GM18508 (cell line): ENCODE measurements around the gene KCNC3.

ENCODE experiments used
- ATAC-seq: cut with Tn5 transposase; IDR thresholded peaks from one replicate; pipeline ENCODE4 v1.9.1; 2021; ENCODE audit warnings: moderate number of reproducible peaks; ENCODE audit not compliant: insufficient read depth, unreplicated experiment

KCNC3 gene

GRCh38 chr19:50280983-50281382 is 48.2 kb downstream of the KCNC3 start:
- no peak for ATAC-seq

- ATAC-seq = no peak
Observed at GRCh38 chr19:50280074-50280473, 49.1 kb downstream of the KCNC3 start.

DNA sequence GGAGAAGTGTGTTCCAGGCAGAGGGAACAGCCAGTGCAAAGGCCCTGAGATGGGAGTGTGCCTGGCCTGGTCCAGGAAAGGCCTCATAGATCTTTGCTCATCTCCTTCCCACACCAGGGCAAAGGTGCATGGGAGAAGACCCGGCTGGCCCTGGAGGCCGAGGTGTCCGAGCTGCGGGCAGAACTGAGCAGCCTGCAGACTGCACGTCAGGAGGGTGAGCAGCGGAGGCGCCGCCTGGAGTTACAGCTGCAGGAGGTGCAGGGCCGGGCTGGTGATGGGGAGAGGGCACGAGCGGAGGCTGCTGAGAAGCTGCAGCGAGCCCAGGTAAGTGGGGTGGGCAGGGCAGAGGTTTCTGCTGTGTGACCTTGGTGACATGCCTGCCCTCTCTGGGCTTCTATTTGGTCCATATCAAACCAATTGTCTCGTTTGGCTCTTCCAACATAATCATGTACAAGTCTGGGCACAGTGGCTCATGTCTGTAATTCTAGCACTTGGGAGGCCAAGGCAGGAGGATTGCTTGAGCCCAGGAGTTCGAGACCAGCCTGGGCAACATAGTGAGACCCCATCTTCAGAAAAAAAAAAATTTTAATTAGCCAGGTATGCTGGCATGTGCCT is 51.1 kb downstream of the KCNC3 start:
- no peak for ATAC-seq

DNA sequence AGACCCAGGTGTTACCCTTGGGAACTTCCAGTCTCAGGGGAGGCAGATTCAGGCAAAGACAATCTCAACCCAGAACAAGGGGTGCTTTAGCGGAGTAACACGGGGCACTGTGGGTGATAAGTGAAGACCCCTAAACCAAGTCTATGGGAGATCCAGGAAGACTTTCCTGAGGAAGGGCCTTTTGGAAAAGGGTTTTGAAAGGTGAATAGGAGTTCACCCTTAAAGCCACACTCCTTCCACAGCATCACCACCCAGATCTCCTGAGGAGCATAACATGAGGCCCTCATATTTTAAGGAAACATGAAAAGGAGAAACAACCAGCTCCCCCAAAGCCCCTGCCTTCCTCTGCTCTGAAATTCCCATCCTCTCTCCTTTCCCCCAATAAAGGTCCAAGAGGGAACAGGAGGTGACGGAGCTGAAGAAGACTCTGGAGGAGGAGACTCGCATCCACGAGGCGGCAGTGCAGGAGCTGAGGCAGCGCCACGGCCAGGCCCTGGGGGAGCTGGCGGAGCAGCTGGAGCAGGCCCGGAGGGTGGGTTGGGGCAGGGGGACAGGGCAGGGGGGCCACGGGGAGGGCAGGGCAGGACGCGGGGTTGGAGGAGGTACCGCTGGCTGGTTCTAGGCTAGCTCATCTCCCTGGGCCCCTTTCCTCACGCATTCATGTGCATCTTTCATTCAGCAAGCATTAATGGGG is 52.7 kb downstream of the KCNC3 start:
- ATAC-seq = no peak

- no peak for ATAC-seq
Observed at GRCh38 chr19:50275577-50276368, 53.4 kb downstream of the KCNC3 start.

DNA sequence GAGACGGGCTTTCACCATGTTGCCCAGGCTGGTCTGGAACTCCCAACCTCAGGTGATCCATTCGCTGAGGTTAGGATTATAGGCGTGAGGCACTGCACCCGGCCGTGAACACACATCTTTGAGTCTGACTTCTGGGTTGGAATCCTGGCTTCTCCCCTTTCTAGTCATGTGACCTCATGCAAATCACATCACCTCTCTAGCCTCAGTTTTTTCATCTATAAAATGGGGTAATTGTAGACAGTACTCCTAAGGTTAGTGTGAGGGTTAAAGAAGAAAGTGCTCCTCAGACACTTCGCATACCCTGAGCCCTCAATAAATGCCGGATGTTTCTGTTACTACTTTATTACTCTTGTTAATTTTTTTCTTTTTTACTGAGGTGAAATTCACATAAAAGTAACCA is 55.4 kb downstream of the KCNC3 start:
- ATAC-seq = no peak

GRCh38 chr19:50272263-50272897 is 56.8 kb downstream of the KCNC3 start:
- ATAC-seq = no peak

GRCh38 chr19:50269653-50270052 is 59.5 kb downstream of the KCNC3 start:
- ATAC-seq = no peak

DNA sequence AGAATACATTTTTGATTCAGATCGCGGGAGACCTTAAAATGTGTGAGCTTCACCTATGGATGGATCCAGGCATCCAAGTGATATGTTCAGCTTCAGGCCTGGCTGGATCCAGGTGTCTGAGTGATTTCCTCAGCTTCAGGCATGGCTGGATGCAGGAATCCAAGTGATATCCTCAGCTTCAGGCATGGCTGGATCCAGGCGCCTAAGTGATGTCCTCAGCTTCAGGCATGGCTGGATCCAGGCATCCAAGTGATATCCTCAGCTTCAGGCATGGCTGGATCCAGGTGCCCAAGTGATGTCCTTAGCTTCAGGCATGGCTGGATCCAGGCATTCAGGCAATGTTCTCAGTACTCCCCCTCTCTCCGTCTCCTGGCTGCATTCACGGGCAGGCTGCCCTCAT is 60.7 kb downstream of the KCNC3 start:
- no peak for ATAC-seq

DNA sequence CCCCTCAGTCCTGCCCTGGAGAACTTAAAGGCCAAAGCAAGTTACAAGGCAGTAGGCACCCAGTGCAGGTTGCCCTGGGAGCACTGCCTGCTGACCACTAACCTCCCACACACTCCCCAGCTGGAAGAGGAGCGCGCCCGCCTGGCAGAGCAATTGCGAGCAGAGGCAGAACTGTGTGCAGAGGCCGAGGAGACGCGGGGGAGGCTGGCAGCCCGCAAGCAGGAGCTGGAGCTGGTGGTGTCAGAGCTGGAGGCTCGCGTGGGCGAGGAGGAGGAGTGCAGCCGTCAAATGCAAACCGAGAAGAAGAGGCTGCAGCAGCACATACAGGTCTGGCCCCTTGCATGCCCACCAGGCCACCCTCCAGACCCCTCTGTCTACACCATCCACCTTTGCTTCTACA is 61.1 kb downstream of the KCNC3 start:
- no peak for ATAC-seq

GRCh38 chr19:50266896-50267295 is 62.3 kb downstream of the KCNC3 start:
- ATAC-seq = no peak

- no peak for ATAC-seq
Observed at GRCh38 chr19:50266041-50266440, 63.1 kb downstream of the KCNC3 start.

- no peak for ATAC-seq
Observed at GRCh38 chr19:50264483-50265186, 64.5 kb downstream of the KCNC3 start.

DNA sequence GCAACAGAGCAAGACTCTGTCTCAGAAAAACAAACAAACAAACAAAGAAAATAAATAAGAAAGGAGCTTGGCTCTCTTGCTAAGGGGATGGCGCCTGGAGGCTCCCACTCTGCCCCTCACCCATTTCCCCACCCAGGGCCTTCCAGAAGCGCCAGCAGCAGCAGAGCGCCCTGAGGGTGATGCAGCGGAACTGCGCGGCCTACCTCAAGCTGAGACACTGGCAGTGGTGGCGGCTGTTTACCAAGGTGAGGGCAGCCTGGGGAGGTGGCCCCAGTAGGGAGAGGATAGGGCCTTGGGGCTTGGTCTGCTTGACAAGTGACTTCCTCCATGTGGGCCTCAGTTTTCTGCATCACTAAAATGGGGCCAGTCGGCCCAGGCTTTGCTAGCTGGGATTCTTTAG is 66.0 kb downstream of the KCNC3 start:
- no peak for ATAC-seq
